ENCODE data around the gene CROCC. TPM values are rescaled to one million over a fixed set of nuclear protein-coding genes. Genes with fewer than 3 reads are reported as not detected.

Gene CROCC
- total RNA-seq, 4 donors from 2014 or later: 13.0 to 149 (median 23.7) TPM

DNA sequence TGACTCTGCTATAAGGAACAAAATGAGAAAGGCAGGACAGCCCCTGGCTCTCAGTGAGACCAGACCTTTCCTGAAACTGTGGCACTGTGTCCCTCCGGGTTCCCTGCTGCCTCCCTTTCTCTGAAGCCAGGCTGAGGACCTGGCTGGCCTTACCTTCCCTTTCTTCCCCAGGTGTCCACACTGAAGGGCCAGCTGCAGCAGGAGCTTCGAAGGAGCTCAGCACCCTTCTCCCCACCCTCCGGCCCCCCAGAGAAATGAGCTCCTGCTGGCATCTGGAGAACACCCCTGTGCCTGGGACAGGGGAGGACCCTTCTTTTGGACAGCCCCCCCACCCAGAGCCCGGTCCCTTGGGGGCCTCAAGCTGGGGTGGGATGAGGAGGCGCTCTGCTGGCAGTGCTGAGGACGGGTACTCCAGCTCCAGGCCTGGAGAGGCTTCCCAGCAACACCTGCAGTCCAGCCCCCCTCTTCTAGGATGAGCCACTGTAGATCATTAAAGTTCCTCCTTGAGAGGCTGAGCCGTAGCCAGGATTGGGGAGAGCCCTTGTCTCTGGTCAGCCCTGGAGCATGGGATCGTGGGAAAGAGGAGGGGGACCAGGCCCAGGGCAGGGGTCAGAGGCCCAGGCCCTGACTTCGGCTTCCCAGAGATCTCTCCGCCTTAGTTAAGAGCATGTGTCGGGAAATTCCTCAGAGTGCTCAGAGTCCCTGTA, 50.6 kb downstream of the CROCC start:
- no peak overlapping the region for H3K4me3 ChIP-seq
- peaks cover 0 to 10% (median 3%) of the 10 kb centered on the region in 4 donors for H3K4me1 ChIP-seq
- H3K27ac ChIP-seq: peak overlapping the region in 1 of 4 donors; percentile 17
- no peaks in the 10 kb centered on the region for H3K27me3 ChIP-seq
- in situ Hi-C loops (cut with MboI; ENCODE audit: low pct_ligation_motif_present in 1 of 4, low pct_unique_long_range_greater_than_20kb in 1 of 4, low sequenced_read_pairs in 3 of 4) (no loop called here), intact Hi-C loops (cut with DNase I; ENCODE audit: low total_unique reads) (no loop called here)
- TF ChIP-seq, protein P1, sequence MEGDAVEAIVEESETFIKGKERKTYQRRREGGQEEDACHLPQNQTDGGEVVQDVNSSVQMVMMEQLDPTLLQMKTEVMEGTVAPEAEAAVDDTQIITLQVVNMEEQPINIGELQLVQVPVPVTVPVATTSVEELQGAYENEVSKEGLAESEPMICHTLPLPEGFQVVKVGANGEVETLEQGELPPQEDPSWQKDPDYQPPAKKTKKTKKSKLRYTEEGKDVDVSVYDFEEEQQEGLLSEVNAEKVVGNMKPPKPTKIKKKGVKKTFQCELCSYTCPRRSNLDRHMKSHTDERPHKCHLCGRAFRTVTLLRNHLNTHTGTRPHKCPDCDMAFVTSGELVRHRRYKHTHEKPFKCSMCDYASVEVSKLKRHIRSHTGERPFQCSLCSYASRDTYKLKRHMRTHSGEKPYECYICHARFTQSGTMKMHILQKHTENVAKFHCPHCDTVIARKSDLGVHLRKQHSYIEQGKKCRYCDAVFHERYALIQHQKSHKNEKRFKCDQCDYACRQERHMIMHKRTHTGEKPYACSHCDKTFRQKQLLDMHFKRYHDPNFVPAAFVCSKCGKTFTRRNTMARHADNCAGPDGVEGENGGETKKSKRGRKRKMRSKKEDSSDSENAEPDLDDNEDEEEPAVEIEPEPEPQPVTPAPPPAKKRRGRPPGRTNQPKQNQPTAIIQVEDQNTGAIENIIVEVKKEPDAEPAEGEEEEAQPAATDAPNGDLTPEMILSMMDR (IDR thresholded peaks at IDR 0.05): no peak
- TF ChIP-seq POLR2A (IDR thresholded peaks at IDR 0.05): no peak
- TF ChIP-seq EP300 (IDR thresholded peaks at IDR 0.05; ENCODE audit: low read depth): no peak
- no peak for TF ChIP-seq POLR2AphosphoS5 (IDR thresholded peaks at IDR 0.05)
- H3K36me3 ChIP-seq: no peaks in the 10 kb centered on the region
- no peak for DNase-seq
- H3K9me3 ChIP-seq: no peaks in the 10 kb centered on the region
- WGBS, 2 donors (ENCODE audit: low coverage in 1 of 2): 83% methylated on average over 11 of the region's 11 CpGs; no CpG with 5 or more reads in 1 of the 2 donors

DNA sequence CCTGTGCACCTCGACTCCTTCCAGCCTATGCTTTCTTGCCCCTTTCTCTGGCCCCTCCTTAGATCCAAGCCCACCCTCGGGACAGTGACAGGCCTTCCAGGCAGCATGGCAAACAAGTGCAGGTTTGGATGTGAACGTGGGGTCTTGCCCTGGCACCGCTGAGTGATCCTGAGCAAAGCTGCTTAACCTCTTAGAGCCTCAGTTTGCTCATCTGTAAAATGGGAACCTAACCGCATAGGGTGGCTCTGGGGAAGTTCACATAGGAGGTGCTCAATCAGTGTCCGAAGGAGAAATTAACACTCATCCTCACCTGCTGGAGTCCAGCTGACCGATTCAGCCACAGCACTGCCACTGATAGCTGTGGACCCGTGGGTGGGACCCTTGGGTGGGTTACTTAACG, 51.5 kb downstream of the CROCC start:
- Histone ChIP-seq H3K9me3 (no peaks in the 10 kb centered on the region), H3K4me3 (no peak overlapping the region), H3K27me3 (no peaks in the 10 kb centered on the region), H3K4me1 (peaks cover under 1 to 12% (median 4%) of the 10 kb centered on the region in 4 donors), H3K27ac (no peak overlapping the region), H3K36me3 (no peaks in the 10 kb centered on the region)
- intact Hi-C loops (cut with DNase I; ENCODE audit: low total_unique reads) (no loop called here), in situ Hi-C loops (cut with MboI; ENCODE audit: low pct_ligation_motif_present in 1 of 4, low pct_unique_long_range_greater_than_20kb in 1 of 4, low sequenced_read_pairs in 3 of 4) (no loop called here)
- TF ChIP-seq POLR2A (IDR thresholded peaks at IDR 0.05) (no peak), POLR2AphosphoS5 (IDR thresholded peaks at IDR 0.05) (no peak)
- TF ChIP-seq, protein P1 (IDR thresholded peaks at IDR 0.05): no peak
- 88% methylated on average over 9 of the region's 9 CpGs; no CpG with 5 or more reads in 1 of the 2 donors for WGBS, 2 donors (ENCODE audit: low coverage in 1 of 2)
- DNase-seq: no peak

DNA sequence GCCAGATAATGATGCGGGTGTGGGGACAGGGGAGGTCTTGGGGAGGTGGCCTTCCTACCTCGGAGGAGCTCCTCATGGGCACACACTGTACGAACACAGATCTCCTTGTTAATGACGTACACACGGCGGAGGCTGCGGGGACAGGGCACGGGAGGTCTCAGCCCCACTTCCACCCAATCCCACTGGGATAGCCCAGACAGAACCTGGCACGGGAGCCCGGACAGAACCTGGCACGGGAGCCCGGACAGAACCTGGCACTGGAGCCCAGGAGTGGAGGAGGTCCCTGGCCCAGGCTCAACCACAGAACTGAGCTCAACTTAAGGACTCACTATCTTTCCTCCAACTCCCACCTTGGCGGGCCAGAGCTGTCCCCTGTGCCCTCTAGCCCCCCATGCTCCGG, 53.5 kb downstream of the CROCC start:
- in situ Hi-C loops (cut with MboI; ENCODE audit: low pct_ligation_motif_present in 1 of 4, low pct_unique_long_range_greater_than_20kb in 1 of 4, low sequenced_read_pairs in 3 of 4): no loop called here
- intact Hi-C loops (cut with DNase I; ENCODE audit: low total_unique reads): no loop called here
- Histone ChIP-seq H3K27me3 (peaks cover 14% of the 10 kb centered on the region), H3K4me1 (peaks cover 3 to 25% (median 16%) of the 10 kb centered on the region in 4 donors), H3K27ac (no peak overlapping the region), H3K36me3 (no peaks in the 10 kb centered on the region), H3K4me3 (no peak overlapping the region), H3K9me3 (no peaks in the 10 kb centered on the region)
- TF ChIP-seq EP300 (IDR thresholded peaks at IDR 0.05; ENCODE audit: low read depth) (no peak), POLR2A (IDR thresholded peaks at IDR 0.05) (no peak), POLR2AphosphoS5 (IDR thresholded peaks at IDR 0.05) (no peak)
- TF ChIP-seq, protein P1 (IDR thresholded peaks at IDR 0.05): no peak
- DNase-seq: no peak
- WGBS, 2 donors (ENCODE audit: low coverage in 1 of 2): 40 to 84% methylated on average over 1 to 14 of the region's 14 CpGs

DNA sequence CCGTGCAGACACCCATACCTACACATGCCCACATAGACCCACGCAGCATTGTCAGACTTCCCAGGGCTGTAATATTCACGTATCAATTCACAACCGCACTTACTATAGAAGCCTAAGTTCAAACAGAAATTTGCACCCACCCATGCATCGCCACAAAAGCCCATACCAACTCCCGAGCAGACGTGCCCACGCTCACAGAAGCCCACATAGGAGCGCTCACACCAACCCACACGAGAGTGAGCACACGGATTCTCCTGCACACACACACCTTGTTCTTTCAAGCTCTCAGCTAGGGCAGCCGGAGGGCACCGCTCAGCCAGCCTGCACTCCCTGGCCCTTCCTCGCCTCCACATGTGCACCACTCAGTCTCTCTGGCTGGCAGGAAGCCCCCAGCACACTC, 54.1 kb downstream of the CROCC start:
- intact Hi-C loops (cut with DNase I; ENCODE audit: low total_unique reads) (no loop called here), in situ Hi-C loops (cut with MboI; ENCODE audit: low pct_ligation_motif_present in 1 of 4, low pct_unique_long_range_greater_than_20kb in 1 of 4, low sequenced_read_pairs in 3 of 4) (no loop called here)
- Histone ChIP-seq H3K27ac (no peak overlapping the region), H3K9me3 (no peaks in the 10 kb centered on the region), H3K36me3 (no peaks in the 10 kb centered on the region), H3K4me3 (no peak overlapping the region), H3K4me1 (peaks cover 3 to 32% (median 19%) of the 10 kb centered on the region in 4 donors), H3K27me3 (peaks cover 20% of the 10 kb centered on the region)
- no peak for DNase-seq
- 87% methylated on average over 14 of the region's 14 CpGs; no CpG with 5 or more reads in 1 of the 2 donors for WGBS, 2 donors (ENCODE audit: low coverage in 1 of 2)
- TF ChIP-seq POLR2A (IDR thresholded peaks at IDR 0.05): no peak
- no peak for TF ChIP-seq POLR2AphosphoS5 (IDR thresholded peaks at IDR 0.05)
- TF ChIP-seq, protein P1 (IDR thresholded peaks at IDR 0.05): no peak
- no peak for TF ChIP-seq EP300 (IDR thresholded peaks at IDR 0.05; ENCODE audit: low read depth)

All from transverse colon (tissue), 4 donors.